Panc1 (cell line): ENCODE data around the gene LIPC. TPM values are rescaled to one million over a fixed set of nuclear protein-coding genes. Genes with fewer than 3 reads are reported as not detected.

Source experiments
- ATAC-seq: fragments of 200-7000 bp; cut with Tn5 transposase; 2 replicates; pipeline ENCODE4 v1.9.1; 2020; ENCODE audit warnings: mild to moderate bottlenecking, moderate library complexity
- BruUV-seq: library from RNA; stranded (reverse); fragments of 400-500 nt; replicated peaks from 2 replicates; lab custom pipeline; 2021; lab: Mats Ljungman, UMichigan
- CTCF ChIA-PET: fragments of 300-600 bp; sonication (Branson Sonifier 250); formaldehyde crosslinking; loops from one replicate; lab custom pipeline; 2022; ENCODE audit warnings: antibody characterized with exemption; lab: Charles Lee
- POLR2A ChIA-PET: fragments of 300-600 bp; sonication (Branson Sonifier 250); formaldehyde crosslinking; loops from one replicate; lab custom pipeline; 2022; ENCODE audit warnings: antibody characterized with exemption; lab: Charles Lee
- DNase-seq: peaks from one replicate; pipeline ENCODE4 v3.0.0-alpha.2; 2010; ENCODE audit warnings: low read depth, low spot score
- H3K27ac ChIP-seq: 2 replicates; pipeline ENCODE4 v1.5.1; 2011; ENCODE audit warnings: mild to moderate bottlenecking, low read length, inconsistent platforms
- H3K27me3 ChIP-seq: fragments of 200-500 bp; sonication (Bioruptor generic); 2 replicates; pipeline ENCODE4 v1.6.0; 2014; ENCODE audit warnings: low read length, inconsistent platforms; ENCODE audit not compliant: control insufficient read depth, insufficient read depth
- H3K36me3 ChIP-seq: fragments of 200-500 bp; sonication (Bioruptor generic); 2 replicates; pipeline ENCODE4 v1.5.1; 2014; ENCODE audit warnings: inconsistent platforms, mild to moderate bottlenecking, low read length, moderate library complexity; ENCODE audit not compliant: control insufficient read depth, insufficient read depth
- H3K4me1 ChIP-seq: 2 replicates; pipeline ENCODE4 v1.5.1; 2011; ENCODE audit warnings: inconsistent platforms, mild to moderate bottlenecking, low read length, moderate library complexity; ENCODE audit not compliant: control insufficient read depth, insufficient read depth
- H3K4me3 ChIP-seq, 2 experiments: 2 replicates each; pipeline ENCODE4 v1.5.1; 2011 to 2012; ENCODE audit warnings: low read depth in 2 of 2, low read length in 2 of 2, mild to moderate bottlenecking in 2 of 2, inconsistent platforms in 1 of 2, moderate library complexity in 1 of 2
- H3K9me3 ChIP-seq: fragments of 200-500 bp; sonication (Bioruptor generic); 2 replicates; pipeline ENCODE4 v1.5.1; 2014; ENCODE audit warnings: low read depth, mild to moderate bottlenecking, inconsistent platforms, low read length, moderate library complexity; ENCODE audit not compliant: control insufficient read depth, insufficient read depth
- POLR2AphosphoS5 ChIP-seq: IDR thresholded peaks from 2 replicates; pipeline ENCODE4 v1.6.1; 2012; ENCODE audit warnings: mild to moderate bottlenecking, low read depth, low read length, moderate library complexity
- REST ChIP-seq, 2 experiments: IDR thresholded peaks; 2 replicates each; pipeline ENCODE4 v1.6.1; 2011 to 2012; ENCODE audit warnings: low read depth in 2 of 2, control low read depth in 1 of 2, low read length in 1 of 2, mild to moderate bottlenecking in 1 of 2, moderate library complexity in 1 of 2; ENCODE audit not compliant: insufficient read depth in 1 of 2
- SIN3A ChIP-seq: IDR thresholded peaks from 2 replicates; pipeline ENCODE4 v1.6.1; 2012; ENCODE audit warnings: low read depth, mild to moderate bottlenecking, low read length, moderate library complexity, borderline replicate concordance; ENCODE audit not compliant: insufficient read depth
- TCF7L2 ChIP-seq: IDR thresholded peaks from 2 replicates; pipeline ENCODE4 v1.6.1; 2011; ENCODE audit warnings: mild to moderate bottlenecking, low read depth, low read length, inconsistent platforms
- in situ Hi-C: cut with HindIII; loops from 2 replicates; pipeline ENCODE4 v1.10.0; 2016; ENCODE audit warnings: low sequenced_read_pairs, low pct_unique_long_range_greater_than_20kb
- intact Hi-C: fragments of 100-400 bp; cut with micrococcal nuclease; formaldehyde crosslinking; loops from one replicate; pipeline ENCODE4 v1.10.0; 2022; ENCODE audit not compliant: unreplicated experiment
- total RNA-seq: library from RNA; stranded (reverse); gene quantifications from one replicate; pipeline ENCODE4 v1.2.1, GENCODE V29; 2021; ENCODE audit not compliant: unreplicated experiment
- TF ChIP-seq, protein P1 (sequence below): fragments of 450-650 bp; IDR thresholded peaks from 2 replicates; pipeline ENCODE4 v1.5.1; 2017; ENCODE audit warnings: mild to moderate bottlenecking

Gene LIPC
- total RNA-seq, 1 experiment from 2014 or later: not detected

DNA sequence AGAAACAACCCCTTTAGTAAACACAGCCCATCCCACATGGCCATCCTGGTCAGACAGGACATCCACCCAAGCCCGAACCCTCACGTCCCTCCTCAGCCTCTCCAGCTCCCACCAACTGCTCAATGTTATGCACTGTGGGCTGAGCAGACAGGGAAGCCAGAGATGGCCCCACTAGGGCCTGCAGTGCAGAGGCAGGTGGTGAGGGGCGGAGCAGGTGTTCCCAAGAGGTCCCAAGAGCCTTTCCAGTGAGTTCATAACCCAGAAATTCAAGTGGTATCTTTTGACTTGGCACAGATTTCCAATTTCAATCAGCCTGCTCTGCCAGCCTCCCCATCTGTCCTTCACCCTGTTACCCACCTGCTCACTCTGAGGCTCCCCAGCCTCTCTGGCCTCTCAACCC, 130.3 kb downstream of the LIPC start:
- Histone ChIP-seq H3K27me3 (no peaks in the 10 kb centered on the region), H3K27ac (no peak overlapping the region), H3K4me3 (no peak overlapping the region), H3K4me1 (no peaks in the 10 kb centered on the region), H3K36me3 (no peaks in the 10 kb centered on the region), H3K9me3 (no peaks in the 10 kb centered on the region)
- ATAC-seq (no peak), DNase-seq (no peak)
- in situ Hi-C loops (no loop called here), intact Hi-C loops (no loop called here)
- POLR2A ChIA-PET: no interaction called here
- CTCF ChIA-PET: no interaction called here
- no peak for TF ChIP-seq SIN3A
- TF ChIP-seq, protein P1, sequence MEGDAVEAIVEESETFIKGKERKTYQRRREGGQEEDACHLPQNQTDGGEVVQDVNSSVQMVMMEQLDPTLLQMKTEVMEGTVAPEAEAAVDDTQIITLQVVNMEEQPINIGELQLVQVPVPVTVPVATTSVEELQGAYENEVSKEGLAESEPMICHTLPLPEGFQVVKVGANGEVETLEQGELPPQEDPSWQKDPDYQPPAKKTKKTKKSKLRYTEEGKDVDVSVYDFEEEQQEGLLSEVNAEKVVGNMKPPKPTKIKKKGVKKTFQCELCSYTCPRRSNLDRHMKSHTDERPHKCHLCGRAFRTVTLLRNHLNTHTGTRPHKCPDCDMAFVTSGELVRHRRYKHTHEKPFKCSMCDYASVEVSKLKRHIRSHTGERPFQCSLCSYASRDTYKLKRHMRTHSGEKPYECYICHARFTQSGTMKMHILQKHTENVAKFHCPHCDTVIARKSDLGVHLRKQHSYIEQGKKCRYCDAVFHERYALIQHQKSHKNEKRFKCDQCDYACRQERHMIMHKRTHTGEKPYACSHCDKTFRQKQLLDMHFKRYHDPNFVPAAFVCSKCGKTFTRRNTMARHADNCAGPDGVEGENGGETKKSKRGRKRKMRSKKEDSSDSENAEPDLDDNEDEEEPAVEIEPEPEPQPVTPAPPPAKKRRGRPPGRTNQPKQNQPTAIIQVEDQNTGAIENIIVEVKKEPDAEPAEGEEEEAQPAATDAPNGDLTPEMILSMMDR: no peak
- TF ChIP-seq REST (IDR thresholded peaks at IDR 0.05; ENCODE audit: insufficient read depth in 1 of 2, low read depth in 2 of 2, low read length in 1 of 2): no peak
- TF ChIP-seq TCF7L2: no peak
- no peak for TF ChIP-seq POLR2AphosphoS5
- no TSS peak for BruUV-seq

GRCh38 chr15:58564981-58565380, 133.2 kb downstream of the LIPC start:
- TF ChIP-seq, protein P1: no peak
- TF ChIP-seq TCF7L2 (no peak), POLR2AphosphoS5 (no peak), SIN3A (no peak), REST (IDR thresholded peaks at IDR 0.05; ENCODE audit: insufficient read depth in 1 of 2, low read depth in 2 of 2, low read length in 1 of 2) (no peak)
- no peaks in the 10 kb centered on the region for H3K4me1 ChIP-seq
- ChIA-PET CTCF (no interaction called here), POLR2A (no interaction called here)
- BruUV-seq: no TSS peak
- no peaks in the 10 kb centered on the region; the same call in 1 of the 2 replicates for H3K27me3 ChIP-seq
- intact Hi-C loops: no loop called here
- no peak overlapping the region for H3K27ac ChIP-seq
- ATAC-seq: no peak
- no peaks in the 10 kb centered on the region for H3K36me3 ChIP-seq
- H3K4me3 ChIP-seq: no peak overlapping the region
- DNase-seq: no peak
- no peaks in the 10 kb centered on the region for H3K9me3 ChIP-seq
- in situ Hi-C loops: no loop called here
